Subcutaneous abdominal adipose tissue (tissue), 5 donors: ENCODE measurements around the gene GDF2.

Experiments used
- H3K27ac ChIP-seq: one replicate; pipeline ENCODE4 v1.7.0; 2013; ENCODE audit warnings: low read depth, mild to moderate bottlenecking, inconsistent platforms, low read length, moderate library complexity
- H3K27me3 ChIP-seq, 5 donors: one replicate each; pipeline ENCODE4 v1.7.0; 2013; ENCODE audit warnings: low read length in 5 of 5, inconsistent platforms in 1 of 5; ENCODE audit not compliant: control insufficient read depth in 5 of 5, insufficient read depth in 4 of 5
- H3K36me3 ChIP-seq, 5 donors: one replicate each; pipeline ENCODE4 v1.7.0; 2013; ENCODE audit warnings: low read length in 5 of 5; ENCODE audit not compliant: control insufficient read depth in 5 of 5, insufficient read depth in 5 of 5
- H3K4me1 ChIP-seq, 5 donors: one replicate each; pipeline ENCODE4 v1.7.0; 2013; ENCODE audit warnings: low read length in 5 of 5, mild to moderate bottlenecking in 3 of 5, moderate library complexity in 1 of 5; ENCODE audit not compliant: control insufficient read depth in 5 of 5, insufficient read depth in 5 of 5
- H3K4me3 ChIP-seq, 5 donors: one replicate each; pipeline ENCODE4 v1.7.0; 2013; ENCODE audit warnings: low read length in 5 of 5, low read depth in 1 of 5
- H3K9ac ChIP-seq, 5 donors: one replicate each; pipeline ENCODE4 v1.7.0; 2013; ENCODE audit warnings: low read length in 5 of 5, mild to moderate bottlenecking in 4 of 5, moderate library complexity in 3 of 5
- H3K9me3 ChIP-seq, 5 donors: one replicate each; pipeline ENCODE4 v1.7.0; 2013; ENCODE audit warnings: low read length in 5 of 5; ENCODE audit not compliant: control insufficient read depth in 5 of 5
- donor health status: healthy.
- donor health status: healthy.
- donor health status: healthy.
- donor health status: healthy.
- donor health status: healthy.

The GDF2 gene

GRCh38 chr10:47309408-47310089, 12.7 kb upstream of the GDF2 start:
- peaks cover 4 to 14% (median 12%) of the 10 kb centered on the region in 5 donors for H3K4me1 ChIP-seq
- no peaks in the 10 kb centered on the region for H3K9me3 ChIP-seq
- no peak overlapping the region for H3K27ac ChIP-seq
- H3K4me3 ChIP-seq = no peak overlapping the region
- no peak overlapping the region for H3K9ac ChIP-seq
- H3K27me3 ChIP-seq = peaks cover 0 to 7% (median 4%) of the 10 kb centered on the region in 5 donors
- peaks cover 0 to 5% (median 0%) of the 10 kb centered on the region in 5 donors for H3K36me3 ChIP-seq

GRCh38 chr10:47310090-47310505, 12.2 kb upstream of the GDF2 start:
- peaks cover 0 to 5% (median 0%) of the 10 kb centered on the region in 5 donors for H3K36me3 ChIP-seq
- no peak overlapping the region for H3K9ac ChIP-seq
- H3K27me3 ChIP-seq = peaks cover 0 to 7% (median 4%) of the 10 kb centered on the region in 5 donors
- H3K27ac ChIP-seq = no peak overlapping the region
- peaks cover 2 to 14% (median 12%) of the 10 kb centered on the region in 5 donors for H3K4me1 ChIP-seq
- no peaks in the 10 kb centered on the region for H3K9me3 ChIP-seq
- H3K4me3 ChIP-seq = no peak overlapping the region

DNA sequence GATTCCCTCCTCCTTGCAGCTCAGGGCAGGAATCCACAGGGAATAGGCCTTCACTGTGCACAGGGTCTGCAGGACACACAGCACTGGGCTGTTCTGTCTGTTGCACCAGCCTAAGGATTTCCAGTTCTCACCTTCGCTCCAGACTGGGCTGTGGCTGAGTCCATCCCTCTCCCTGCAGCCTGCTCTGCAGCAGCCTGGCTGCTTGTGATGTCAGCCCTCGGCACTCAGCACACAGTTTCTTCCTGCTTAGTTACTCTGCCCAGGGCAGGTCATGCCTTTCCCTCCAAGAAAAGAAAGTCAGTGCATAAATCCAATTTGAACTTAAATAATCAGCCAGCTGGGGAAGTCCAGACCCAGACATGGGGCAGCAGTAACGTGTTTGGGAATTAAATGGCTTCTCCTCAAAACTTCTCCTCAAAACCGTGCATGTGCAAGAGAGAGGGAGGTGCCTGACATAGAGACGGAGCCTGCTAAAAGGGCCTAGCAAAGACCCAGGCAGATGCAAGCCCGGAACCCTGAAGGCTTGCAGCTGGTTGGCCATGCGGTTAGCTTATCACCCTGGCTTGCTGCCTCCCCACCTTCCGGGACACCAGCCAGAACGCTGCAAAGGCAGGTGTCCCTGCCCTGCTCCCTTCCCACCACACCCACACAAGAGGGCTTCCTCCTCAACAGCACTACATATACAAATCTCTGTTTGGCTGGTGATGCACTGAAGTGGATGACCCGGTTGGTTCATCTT, 10.9 kb upstream of the GDF2 start:
- H3K27ac ChIP-seq = no peak overlapping the region

GRCh38 chr10:47311932-47312662, 10.2 kb upstream of the GDF2 start:
- Histone ChIP-seq H3K27ac (no peak overlapping the region), H3K36me3 (peaks cover 0 to 5% (median 0%) of the 10 kb centered on the region in 5 donors), H3K9ac (no peak overlapping the region), H3K27me3 (peaks cover 0 to 4% (median 2%) of the 10 kb centered on the region in 5 donors), H3K9me3 (no peaks in the 10 kb centered on the region), H3K4me1 (peaks cover 2 to 14% (median 12%) of the 10 kb centered on the region in 5 donors), H3K4me3 (no peak overlapping the region)

More for the DNA sequence above, 10.9 kb upstream of the GDF2 start:
- H3K9ac ChIP-seq = no peak overlapping the region
- no peak overlapping the region for H3K4me3 ChIP-seq
- H3K4me1 ChIP-seq = peaks cover 2 to 14% (median 12%) of the 10 kb centered on the region in 5 donors
- peaks cover 0 to 5% (median 0%) of the 10 kb centered on the region in 5 donors for H3K36me3 ChIP-seq
- H3K9me3 ChIP-seq = no peaks in the 10 kb centered on the region
- H3K27me3 ChIP-seq = peaks cover 0 to 7% (median 4%) of the 10 kb centered on the region in 5 donors

DNA sequence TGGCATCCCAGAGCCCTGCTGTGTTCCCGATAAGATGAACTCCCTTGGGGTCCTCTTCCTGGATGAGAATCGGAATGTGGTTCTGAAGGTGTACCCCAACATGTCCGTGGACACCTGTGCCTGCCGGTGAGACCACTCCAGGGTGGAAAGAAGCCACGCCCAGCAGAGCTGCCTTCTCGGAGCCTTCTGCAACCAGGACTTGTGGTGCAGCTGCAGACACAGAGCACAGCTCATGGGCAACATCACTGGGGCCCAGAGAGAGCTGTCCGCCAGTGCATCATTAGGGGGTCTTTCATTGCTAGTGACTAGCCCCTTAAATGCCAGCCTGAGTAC, 9.6 kb upstream of the GDF2 start:
- Histone ChIP-seq H3K4me1 (peaks cover 2 to 14% (median 12%) of the 10 kb centered on the region in 5 donors), H3K4me3 (no peak overlapping the region), H3K9me3 (no peaks in the 10 kb centered on the region), H3K36me3 (peaks cover 0 to 5% (median 0%) of the 10 kb centered on the region in 5 donors), H3K27me3 (peaks cover 0 to 4% (median 2%) of the 10 kb centered on the region in 5 donors), H3K9ac (no peak overlapping the region), H3K27ac (no peak overlapping the region)

DNA sequence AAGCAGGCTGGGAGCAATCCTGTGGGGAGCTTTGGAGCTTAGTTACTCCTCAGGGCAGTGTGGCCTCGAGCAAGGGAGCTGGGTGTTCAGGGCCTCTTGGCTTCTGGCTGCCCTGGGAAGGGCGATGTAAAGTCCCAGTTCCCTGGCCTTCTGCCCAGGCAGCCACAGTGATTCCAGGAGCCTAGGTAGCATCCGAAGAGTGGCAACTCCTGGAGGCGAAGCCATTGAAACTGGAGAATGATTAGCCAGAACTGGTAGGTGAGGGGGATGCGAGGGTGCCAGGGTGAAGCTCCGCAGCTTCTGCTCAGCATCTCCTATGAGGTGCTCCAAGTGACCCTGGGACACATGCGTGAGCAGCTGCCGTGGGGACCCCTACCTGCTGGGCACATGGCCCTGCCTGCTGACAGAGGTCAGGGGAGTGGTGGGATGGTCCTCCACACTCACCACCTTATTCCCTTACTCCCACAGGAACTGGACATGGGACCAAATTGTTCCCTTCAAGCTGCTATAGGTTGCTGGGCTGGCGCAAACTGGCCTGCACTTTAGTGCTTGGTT, 7.8 kb upstream of the GDF2 start:
- H3K4me3 ChIP-seq = no peak overlapping the region
- H3K36me3 ChIP-seq = peaks cover 0 to 5% (median 0%) of the 10 kb centered on the region in 5 donors
- H3K9ac ChIP-seq = no peak overlapping the region
- no peak overlapping the region for H3K27ac ChIP-seq
- peaks cover 2 to 14% (median 12%) of the 10 kb centered on the region in 5 donors for H3K4me1 ChIP-seq
- no peaks in the 10 kb centered on the region for H3K9me3 ChIP-seq
- peaks cover 0 to 2% (median 0%) of the 10 kb centered on the region in 5 donors for H3K27me3 ChIP-seq

DNA sequence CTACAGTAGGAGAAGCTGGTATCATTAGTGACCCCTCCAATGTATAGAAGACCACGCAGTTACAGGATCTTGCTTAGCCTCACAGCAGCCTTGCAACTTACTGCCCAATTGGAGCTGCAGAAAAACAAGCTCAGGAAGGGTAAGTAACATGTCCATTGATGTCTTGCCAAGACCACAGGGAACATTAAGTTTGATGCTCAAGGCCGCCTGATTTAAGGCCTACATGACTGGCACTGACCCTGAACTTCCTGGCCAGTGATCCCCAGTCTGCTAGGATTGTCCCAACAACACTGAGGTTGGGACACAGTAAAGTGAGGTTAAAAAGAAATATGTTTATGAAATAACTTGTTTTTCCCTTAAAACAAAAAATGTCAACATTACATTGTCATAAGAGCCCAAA, 6.8 kb upstream of the GDF2 start:
- peaks cover 0 to 5% (median 0%) of the 10 kb centered on the region in 5 donors for H3K36me3 ChIP-seq
- H3K9me3 ChIP-seq = no peaks in the 10 kb centered on the region

DNA sequence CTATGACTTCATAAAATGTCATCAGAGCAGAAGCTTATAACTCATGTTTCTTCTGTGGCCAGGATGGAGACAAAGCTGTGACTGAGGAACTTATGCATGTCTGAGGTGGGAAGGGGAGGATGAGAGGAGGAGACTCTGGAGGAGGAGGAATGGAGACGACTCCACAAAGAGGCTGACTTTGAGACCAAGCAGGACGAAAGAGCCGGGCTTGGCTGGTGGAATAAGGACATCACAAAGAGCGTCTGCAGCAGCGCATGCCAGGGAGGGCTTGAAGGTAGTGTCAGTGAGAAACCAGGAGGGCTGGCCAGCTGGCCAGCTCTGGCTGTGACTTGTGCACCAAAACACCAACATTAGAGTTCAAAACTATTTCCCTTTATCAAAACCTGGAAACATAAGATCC, 6.1 kb upstream of the GDF2 start:
- no peak overlapping the region for H3K4me3 ChIP-seq
- no peak overlapping the region for H3K9ac ChIP-seq
- no peaks in the 10 kb centered on the region for H3K9me3 ChIP-seq
- H3K27me3 ChIP-seq = peaks cover 0 to 3% (median 0%) of the 10 kb centered on the region in 5 donors
- H3K27ac ChIP-seq = no peak overlapping the region
- peaks cover under 1 to 9% (median 9%) of the 10 kb centered on the region in 5 donors for H3K4me1 ChIP-seq
- H3K36me3 ChIP-seq = peaks cover 0 to 5% (median 0%) of the 10 kb centered on the region in 5 donors

More for the DNA sequence above, 6.8 kb upstream of the GDF2 start:
- Histone ChIP-seq H3K9ac (no peak overlapping the region), H3K4me3 (no peak overlapping the region), H3K4me1 (peaks cover 2 to 14% (median 12%) of the 10 kb centered on the region in 5 donors), H3K27ac (no peak overlapping the region), H3K27me3 (peaks cover 0 to 2% (median 0%) of the 10 kb centered on the region in 5 donors)

DNA sequence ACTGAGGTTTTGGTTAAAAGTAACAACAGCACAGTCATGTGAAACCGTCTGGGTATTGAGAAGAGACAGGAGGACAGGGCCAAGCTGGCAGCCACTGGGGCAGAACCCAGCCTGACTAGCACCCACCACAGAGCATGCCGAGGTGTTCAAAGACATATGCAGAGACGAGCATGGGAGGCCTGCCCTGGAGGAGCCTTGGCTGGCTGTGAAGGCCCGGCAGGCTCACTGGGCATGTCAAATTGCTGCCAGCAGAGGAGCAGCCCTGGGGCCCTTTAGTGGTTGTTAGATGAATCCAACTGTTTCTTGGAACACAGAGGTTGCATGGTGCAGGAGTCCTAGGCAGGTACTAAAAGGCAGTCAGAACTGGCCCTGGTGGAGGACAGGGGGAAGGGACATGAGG, 5.0 kb upstream of the GDF2 start:
- Histone ChIP-seq H3K4me1 (no peaks in the 10 kb centered on the region), H3K27me3 (peaks cover 0 to 8% (median 0%) of the 10 kb centered on the region in 5 donors), H3K9ac (no peak overlapping the region), H3K9me3 (no peaks in the 10 kb centered on the region), H3K4me3 (no peak overlapping the region), H3K36me3 (peaks cover 0 to 5% (median 0%) of the 10 kb centered on the region in 5 donors), H3K27ac (no peak overlapping the region)
